ENCODE data around the gene RPLP2.

DNA sequence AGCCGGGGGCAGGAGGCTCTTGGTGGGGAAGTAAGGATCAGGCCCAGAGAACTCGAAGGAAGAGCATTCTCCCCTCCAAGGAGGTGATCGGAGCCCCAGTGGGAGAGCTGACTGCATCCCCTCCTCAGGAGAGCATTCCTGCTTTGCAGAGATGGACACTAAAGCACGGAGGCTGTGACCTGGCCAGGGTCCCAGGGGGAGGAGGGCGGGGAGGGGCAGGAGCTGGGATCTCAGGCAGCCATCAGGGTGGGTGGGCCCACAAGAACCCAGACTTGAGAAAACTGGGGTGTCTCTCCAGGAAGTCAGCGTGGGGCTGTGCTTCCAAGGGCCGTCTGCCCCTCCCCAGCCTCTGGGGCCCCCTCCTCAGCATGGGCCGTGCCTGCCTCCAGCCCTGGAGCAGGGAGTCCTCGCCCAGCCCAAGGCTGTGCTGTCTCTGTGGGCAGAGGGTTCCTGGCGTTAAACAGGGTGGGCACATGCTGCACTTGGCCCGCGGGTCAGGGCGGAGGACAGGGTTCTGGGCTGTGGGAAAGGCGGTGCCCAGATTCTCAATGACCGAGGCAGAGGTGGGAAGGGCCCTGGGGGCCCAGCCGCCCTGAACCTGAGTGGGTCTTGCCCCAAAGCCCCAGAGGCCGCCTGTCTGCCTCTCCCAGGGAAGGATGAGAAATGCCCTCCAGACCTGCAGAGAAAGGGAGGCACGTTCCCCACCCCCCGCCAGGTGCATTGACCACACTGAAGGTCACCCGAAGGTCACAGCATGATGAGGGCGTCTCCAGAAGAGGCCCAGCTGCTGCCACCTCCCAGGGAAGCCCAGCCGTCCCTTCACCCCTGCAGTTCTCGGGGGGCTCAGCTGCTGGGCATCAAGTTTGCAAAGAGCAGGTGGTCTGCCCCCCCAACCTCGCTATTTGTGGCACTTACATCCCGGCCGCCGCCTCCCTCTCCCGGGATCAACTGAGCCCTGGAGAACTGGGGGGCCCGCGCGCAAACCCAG, 20.5 kb upstream of the RPLP2 start:
- TF ChIP-seq, protein P1, sequence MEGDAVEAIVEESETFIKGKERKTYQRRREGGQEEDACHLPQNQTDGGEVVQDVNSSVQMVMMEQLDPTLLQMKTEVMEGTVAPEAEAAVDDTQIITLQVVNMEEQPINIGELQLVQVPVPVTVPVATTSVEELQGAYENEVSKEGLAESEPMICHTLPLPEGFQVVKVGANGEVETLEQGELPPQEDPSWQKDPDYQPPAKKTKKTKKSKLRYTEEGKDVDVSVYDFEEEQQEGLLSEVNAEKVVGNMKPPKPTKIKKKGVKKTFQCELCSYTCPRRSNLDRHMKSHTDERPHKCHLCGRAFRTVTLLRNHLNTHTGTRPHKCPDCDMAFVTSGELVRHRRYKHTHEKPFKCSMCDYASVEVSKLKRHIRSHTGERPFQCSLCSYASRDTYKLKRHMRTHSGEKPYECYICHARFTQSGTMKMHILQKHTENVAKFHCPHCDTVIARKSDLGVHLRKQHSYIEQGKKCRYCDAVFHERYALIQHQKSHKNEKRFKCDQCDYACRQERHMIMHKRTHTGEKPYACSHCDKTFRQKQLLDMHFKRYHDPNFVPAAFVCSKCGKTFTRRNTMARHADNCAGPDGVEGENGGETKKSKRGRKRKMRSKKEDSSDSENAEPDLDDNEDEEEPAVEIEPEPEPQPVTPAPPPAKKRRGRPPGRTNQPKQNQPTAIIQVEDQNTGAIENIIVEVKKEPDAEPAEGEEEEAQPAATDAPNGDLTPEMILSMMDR (conservative IDR thresholded peaks at IDR 0.05) = no peak
- TF ChIP-seq EZH2 (IDR thresholded peaks at IDR 0.05; ENCODE audit: low read depth) = no peak
